Gastroesophageal sphincter (tissue), 4 donors: ENCODE data around the gene MTERF2. TPM values are rescaled to one million over a fixed set of nuclear protein-coding genes. Genes with fewer than 3 reads are reported as not detected.
"Not testable (repeated sequence)": the region's sequence is repeated elsewhere in the genome, so short reads cannot be mapped to it uniquely, and the experiment has no call there.

Experiments used
- ATAC-seq: fragments of 150-250 bp; one replicate; pipeline ENCODE4 v1.9.1; 2016; ENCODE audit warnings: mild to moderate bottlenecking, moderate library complexity
- H3K27ac ChIP-seq, 4 donors: fragments of 200-600 bp; sonication (generic) in 3 of 4; 1 replicate in 3 of 4; 2 replicates in 1 of 4; pipeline ENCODE4 v1.5.1; 2016 to 2019
- H3K27me3 ChIP-seq: fragments of 200-600 bp; sonication (generic); one replicate; pipeline ENCODE4 v1.5.1; 2019
- H3K36me3 ChIP-seq, 2 donors: fragments of 200-600 bp; sonication (generic); one replicate each; pipeline ENCODE4 v1.5.1; 2019; ENCODE audit warnings: control low read depth in 1 of 2
- H3K4me1 ChIP-seq, 3 donors: fragments of 200-600 bp; sonication (generic); 1 replicate in 2 of 3; 2 replicates in 1 of 3; pipeline ENCODE4 v1.5.1; 2016 to 2019; ENCODE audit warnings: control low read depth in 2 of 3
- H3K4me3 ChIP-seq, 2 donors: fragments of 200-600 bp; sonication (generic); one replicate each; pipeline ENCODE4 v1.5.1; 2019; ENCODE audit warnings: mild to moderate bottlenecking in 1 of 2, moderate library complexity in 1 of 2
- H3K9me3 ChIP-seq, 3 donors: fragments of 200-600 bp; sonication (generic); one replicate each; pipeline ENCODE4 v1.5.1; 2017 to 2019; ENCODE audit warnings: control low read depth in 2 of 3
- CTCF ChIP-seq, 4 experiments: fragments of 200-600 bp in 2 of 4; fragments of 450-650 bp in 2 of 4; sonication (generic) in 1 of 4; IDR thresholded peaks; one replicate each; pipeline ENCODE4 v1.5.1; 2017 to 2019; ENCODE audit warnings: antibody characterized with exemption in 4 of 4, mild to moderate bottlenecking in 2 of 4, moderate library complexity in 2 of 4
- EP300 ChIP-seq: sonication (generic); formaldehyde crosslinking; IDR thresholded peaks from one replicate; pipeline ENCODE4 v1.6.1; 2017; ENCODE audit warnings: antibody characterized with exemption, mild to moderate bottlenecking
- POLR2A ChIP-seq, 2 donors: fragments of 450-650 bp; IDR thresholded peaks; one replicate each; pipeline ENCODE4 v1.6.1; 2017; ENCODE audit warnings: antibody characterized with exemption in 2 of 2, mild to moderate bottlenecking in 2 of 2, moderate library complexity in 1 of 2
- POLR2AphosphoS5 ChIP-seq: sonication (generic); formaldehyde crosslinking; IDR thresholded peaks from one replicate; pipeline ENCODE4 v1.6.1; 2017; ENCODE audit warnings: antibody characterized with exemption
- WGBS, 2 donors: methylation state at CpG; one replicate each; pipeline ENCODE4 v1.1.5; 2018; ENCODE audit warnings: low coverage in 1 of 2; 5-methylcytosine and 5-hydroxymethylcytosine counted together
- total RNA-seq, 4 donors: library from RNA; depleted of rRNA; stranded (reverse); fragments of >200 nt; gene quantifications; one replicate each; pipeline ENCODE4 v1.1.0, GENCODE V29; 2016

MTERF2 gene
- total RNA-seq, 4 donors from 2014 or later = 22.5 to 35.0 (median 29.4) TPM

- Histone ChIP-seq H3K4me3 (no peak overlapping the region), H3K4me1 (no peaks in the 10 kb centered on the region), H3K27me3 (no peaks in the 10 kb centered on the region), H3K9me3 (no peaks in the 10 kb centered on the region), H3K36me3 (peaks cover 0 to 24% of the 10 kb centered on the region in 2 donors), H3K27ac (no peak overlapping the region)
- ATAC-seq = no peak
- TF ChIP-seq EP300 = no peak
- TF ChIP-seq POLR2A (IDR thresholded peaks at IDR 0.05) = no peak
- no peak for TF ChIP-seq POLR2AphosphoS5
- TF ChIP-seq CTCF (IDR thresholded peaks at IDR 0.05) = no peak
- WGBS, 2 donors = 93 to 100% methylated on average over 1 to 2 of the region's 2 CpGs
These were observed 32.6 kb upstream of the MTERF2 start for GRCh38 chr12:107019546-107019945.

GRCh38 chr12:107017042-107017441, 30.1 kb upstream of the MTERF2 start:
- peaks cover 0 to 24% of the 10 kb centered on the region in 2 donors for H3K36me3 ChIP-seq
- WGBS, 2 donors = 92 to 94% methylated on average over 4 of the region's 4 CpGs
- H3K9me3 ChIP-seq = no peaks in the 10 kb centered on the region
- TF ChIP-seq CTCF (IDR thresholded peaks at IDR 0.05) (no peak), POLR2A (IDR thresholded peaks at IDR 0.05) (no peak), EP300 (no peak), POLR2AphosphoS5 (no peak)
- no peaks in the 10 kb centered on the region for H3K27me3 ChIP-seq
- no peaks in the 10 kb centered on the region for H3K4me1 ChIP-seq
- H3K27ac ChIP-seq = no peak overlapping the region
- no peak overlapping the region for H3K4me3 ChIP-seq
- no peak for ATAC-seq

- Histone ChIP-seq H3K9me3 (no peaks in the 10 kb centered on the region), H3K36me3 (peaks cover 0 to 16% of the 10 kb centered on the region in 2 donors), H3K4me1 (no peaks in the 10 kb centered on the region), H3K27ac (no peak overlapping the region), H3K4me3 (no peak overlapping the region), H3K27me3 (no peaks in the 10 kb centered on the region)
- 67 to 82% methylated on average over 3 of the region's 3 CpGs for WGBS, 2 donors
- ATAC-seq = no peak
- no peak for TF ChIP-seq POLR2AphosphoS5
- TF ChIP-seq CTCF (IDR thresholded peaks at IDR 0.05) = no peak
- no peak for TF ChIP-seq EP300
- no peak for TF ChIP-seq POLR2A (IDR thresholded peaks at IDR 0.05)
These were observed 27.1 kb upstream of the MTERF2 start for GRCh38 chr12:107014055-107014454.

- H3K4me3 ChIP-seq = no peak overlapping the region
- 87 to 100% methylated on average over 1 of the region's 1 CpG for WGBS, 2 donors
- no peaks in the 10 kb centered on the region for H3K9me3 ChIP-seq
- H3K4me1 ChIP-seq = no peaks in the 10 kb centered on the region
- no peaks in the 10 kb centered on the region for H3K27me3 ChIP-seq
- TF ChIP-seq POLR2AphosphoS5 (no peak), POLR2A (IDR thresholded peaks at IDR 0.05) (no peak), EP300 (no peak)
- no peak for ATAC-seq
- no peak overlapping the region for H3K27ac ChIP-seq
- H3K36me3 ChIP-seq = peaks cover 0 to 10% of the 10 kb centered on the region in 2 donors
These were observed 25.9 kb upstream of the MTERF2 start for GRCh38 chr12:107012736-107013425.

- H3K27me3 ChIP-seq = no peaks in the 10 kb centered on the region
- H3K4me3 ChIP-seq = no peak overlapping the region
- H3K9me3 ChIP-seq = no peaks in the 10 kb centered on the region
- H3K4me1 ChIP-seq = no peaks in the 10 kb centered on the region
- no peaks in the 10 kb centered on the region for H3K36me3 ChIP-seq
- no peak overlapping the region for H3K27ac ChIP-seq
- ATAC-seq = no peak
- WGBS, 2 donors = 94 to 100% methylated on average over 1 to 2 of the region's 2 CpGs
- TF ChIP-seq POLR2AphosphoS5 = no peak
These were observed 24.6 kb upstream of the MTERF2 start for GRCh38 chr12:107011519-107011918.

- H3K9me3 ChIP-seq = no peaks in the 10 kb centered on the region
- H3K36me3 ChIP-seq = no peaks in the 10 kb centered on the region
- H3K27ac ChIP-seq = no peak overlapping the region
- no peak overlapping the region for H3K4me3 ChIP-seq
- TF ChIP-seq POLR2A (IDR thresholded peaks at IDR 0.05) = no peak
- no peak for TF ChIP-seq EP300
- TF ChIP-seq CTCF (IDR thresholded peaks at IDR 0.05) = no peak
- H3K4me1 ChIP-seq = no peaks in the 10 kb centered on the region
- no peak for ATAC-seq
- 94 to 95% methylated on average over 3 to 4 of the region's 4 CpGs for WGBS, 2 donors
- no peaks in the 10 kb centered on the region for H3K27me3 ChIP-seq
These were observed 20.5 kb upstream of the MTERF2 start for GRCh38 chr12:107007411-107007810.

GRCh38 chr12:107002665-107003064, 15.7 kb upstream of the MTERF2 start:
- H3K4me1 ChIP-seq, H3K9me3 ChIP-seq, H3K27me3 ChIP-seq, ATAC-seq, H3K27ac ChIP-seq, H3K4me3 ChIP-seq: not testable (repeated sequence)
- 60 to 70% methylated on average over 3 of the region's 4 CpGs for WGBS, 2 donors
- H3K36me3 ChIP-seq = peaks cover 0 to 34% of the 10 kb centered on the region in 2 donors
